GM06990 (cell line): ENCODE results near the gene DPP10.

Source experiments
- DNase-seq: peaks from one replicate; pipeline ENCODE4 v3.0.0-alpha.2; 2011; ENCODE audit not compliant: insufficient read length; ENCODE audit errors: extremely low read depth
- H3K27me3 ChIP-seq: replicated peaks from 2 replicates; pipeline ENCODE4 v1.6.0; 2011; ENCODE audit warnings: low read length; ENCODE audit not compliant: control insufficient read depth, insufficient read depth
- H3K36me3 ChIP-seq: 2 replicates; pipeline ENCODE4 v1.5.1; 2011; ENCODE audit warnings: low read length; ENCODE audit not compliant: control insufficient read depth, insufficient read depth
- H3K4me3 ChIP-seq: replicated peaks from 2 replicates; pipeline ENCODE4 v1.5.1; 2011; ENCODE audit warnings: low read depth, mild to moderate bottlenecking, control low read depth, low read length
- TF ChIP-seq, protein P1 (sequence below): IDR thresholded peaks from 2 replicates; pipeline ENCODE4 v1.5.1; 2011; ENCODE audit warnings: low read length, control low read depth, mild to moderate bottlenecking, inconsistent platforms; ENCODE audit not compliant: insufficient read depth, poor library complexity, severe bottlenecking

DPP10 gene

DNA sequence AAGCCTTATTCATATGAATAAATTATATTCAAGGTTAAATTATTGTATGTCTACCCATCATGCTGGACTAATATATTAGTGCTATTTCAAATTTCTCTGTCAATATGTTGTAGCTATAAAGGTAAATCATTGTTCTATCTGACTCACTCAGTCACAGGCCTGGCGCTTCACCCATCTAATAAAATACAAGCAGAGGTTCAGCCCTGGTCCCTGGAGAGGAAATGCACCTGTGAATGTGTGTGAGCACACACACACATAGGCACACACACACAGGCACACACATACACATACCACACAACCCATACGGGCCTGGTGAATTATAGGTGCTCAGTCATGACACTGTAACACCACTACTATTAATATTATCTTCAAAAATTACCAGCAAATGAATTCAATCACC, 1396.1 kb downstream of the DPP10 start:
- TF ChIP-seq, protein P1, sequence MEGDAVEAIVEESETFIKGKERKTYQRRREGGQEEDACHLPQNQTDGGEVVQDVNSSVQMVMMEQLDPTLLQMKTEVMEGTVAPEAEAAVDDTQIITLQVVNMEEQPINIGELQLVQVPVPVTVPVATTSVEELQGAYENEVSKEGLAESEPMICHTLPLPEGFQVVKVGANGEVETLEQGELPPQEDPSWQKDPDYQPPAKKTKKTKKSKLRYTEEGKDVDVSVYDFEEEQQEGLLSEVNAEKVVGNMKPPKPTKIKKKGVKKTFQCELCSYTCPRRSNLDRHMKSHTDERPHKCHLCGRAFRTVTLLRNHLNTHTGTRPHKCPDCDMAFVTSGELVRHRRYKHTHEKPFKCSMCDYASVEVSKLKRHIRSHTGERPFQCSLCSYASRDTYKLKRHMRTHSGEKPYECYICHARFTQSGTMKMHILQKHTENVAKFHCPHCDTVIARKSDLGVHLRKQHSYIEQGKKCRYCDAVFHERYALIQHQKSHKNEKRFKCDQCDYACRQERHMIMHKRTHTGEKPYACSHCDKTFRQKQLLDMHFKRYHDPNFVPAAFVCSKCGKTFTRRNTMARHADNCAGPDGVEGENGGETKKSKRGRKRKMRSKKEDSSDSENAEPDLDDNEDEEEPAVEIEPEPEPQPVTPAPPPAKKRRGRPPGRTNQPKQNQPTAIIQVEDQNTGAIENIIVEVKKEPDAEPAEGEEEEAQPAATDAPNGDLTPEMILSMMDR: no peak
- H3K36me3 ChIP-seq: no peaks in the 10 kb centered on the region
- no peak for DNase-seq
- no peak overlapping the region for H3K4me3 ChIP-seq
- no peaks in the 10 kb centered on the region for H3K27me3 ChIP-seq

DNA sequence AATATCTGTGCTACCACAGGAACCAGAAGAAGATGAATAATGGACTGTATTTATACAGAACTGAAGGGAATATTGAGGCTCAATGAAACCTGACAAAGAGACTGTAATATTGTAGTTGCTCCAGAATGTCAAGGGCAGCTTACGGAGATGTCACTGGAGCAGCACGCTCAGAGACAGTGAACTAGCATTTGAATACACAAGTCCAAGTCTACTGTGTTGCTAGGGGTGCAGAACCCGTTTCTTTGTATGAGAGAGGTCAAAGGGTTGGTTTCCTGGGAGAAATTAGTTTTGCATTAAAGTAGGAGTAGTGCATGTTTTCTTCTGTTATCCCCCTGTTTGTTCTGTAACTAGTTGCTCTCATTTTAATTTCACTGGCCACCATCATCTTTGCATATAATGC, 1399.9 kb downstream of the DPP10 start:
- no peaks in the 10 kb centered on the region for H3K36me3 ChIP-seq
- H3K4me3 ChIP-seq: no peak overlapping the region
- TF ChIP-seq, protein P1: no peak
- H3K27me3 ChIP-seq: no peaks in the 10 kb centered on the region
- DNase-seq: no peak

DNA sequence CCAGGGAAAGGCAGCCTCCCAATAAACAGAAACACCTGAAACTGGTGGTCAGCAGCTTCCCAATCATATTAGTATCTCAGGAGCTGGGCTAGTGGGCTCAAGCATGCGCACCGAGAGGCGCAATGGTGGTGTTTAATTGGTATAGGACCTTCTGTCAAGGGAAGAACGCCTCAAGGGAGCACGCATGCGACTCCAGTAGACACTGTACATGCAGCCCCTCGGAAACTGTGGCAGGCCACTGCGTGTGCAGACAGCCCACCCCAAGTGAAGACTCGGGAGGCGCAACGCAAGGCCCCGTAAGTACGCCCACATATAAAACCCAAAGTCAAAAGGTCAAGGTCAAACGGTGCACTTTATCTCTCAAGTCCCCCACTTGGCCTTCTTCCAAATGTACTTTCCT, 1405.8 kb downstream of the DPP10 start:
- TF ChIP-seq, protein P1: no peak
- H3K36me3 ChIP-seq: no peaks in the 10 kb centered on the region
- DNase-seq: no peak
- no peaks in the 10 kb centered on the region for H3K27me3 ChIP-seq
- H3K4me3 ChIP-seq: no peak overlapping the region

DNA sequence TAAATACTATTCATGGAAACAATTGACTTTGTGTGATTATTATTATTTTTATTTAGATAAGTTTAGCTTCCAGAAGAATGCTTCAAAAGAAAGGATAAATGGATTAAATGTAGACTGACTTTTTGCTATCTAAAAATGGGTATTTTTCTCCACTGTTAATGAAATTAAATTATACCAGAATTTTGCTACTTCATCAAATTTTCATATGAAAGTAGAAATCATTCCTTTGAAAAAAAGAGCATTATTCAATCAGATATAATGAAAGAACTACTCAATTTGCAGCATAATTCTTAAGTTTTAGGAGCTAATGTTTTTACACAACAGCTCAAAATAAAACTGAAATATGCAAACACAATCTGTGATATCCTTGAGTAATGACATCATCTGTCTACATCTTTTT, 1424.6 kb downstream of the DPP10 start:
- Histone ChIP-seq H3K36me3 (no peaks in the 10 kb centered on the region), H3K27me3 (no peaks in the 10 kb centered on the region), H3K4me3 (no peak overlapping the region)
- DNase-seq: no peak
- TF ChIP-seq, protein P1: no peak

DNA sequence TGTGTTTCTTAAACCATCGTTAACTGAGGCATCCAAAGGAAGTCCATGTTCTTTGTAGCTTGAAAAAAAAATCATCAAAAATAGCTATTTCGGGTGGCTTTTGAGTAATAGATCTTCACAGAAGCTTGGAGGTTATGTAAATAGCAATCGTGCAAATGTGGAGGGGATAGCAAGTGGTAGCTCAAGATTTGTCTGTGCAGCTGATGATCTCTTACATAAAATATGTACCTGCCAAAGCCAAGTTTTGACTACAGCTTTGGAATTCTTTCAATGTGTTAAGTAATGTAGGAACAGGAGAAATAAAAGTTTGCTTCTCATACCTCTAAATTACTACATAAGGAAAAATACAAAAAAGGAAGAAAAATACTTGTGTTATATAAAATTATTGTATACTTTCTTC, 1432.0 kb downstream of the DPP10 start:
- no peaks in the 10 kb centered on the region for H3K36me3 ChIP-seq
- no peak for DNase-seq
- TF ChIP-seq, protein P1: no peak
- no peak overlapping the region for H3K4me3 ChIP-seq
- H3K27me3 ChIP-seq: no peaks in the 10 kb centered on the region

DNA sequence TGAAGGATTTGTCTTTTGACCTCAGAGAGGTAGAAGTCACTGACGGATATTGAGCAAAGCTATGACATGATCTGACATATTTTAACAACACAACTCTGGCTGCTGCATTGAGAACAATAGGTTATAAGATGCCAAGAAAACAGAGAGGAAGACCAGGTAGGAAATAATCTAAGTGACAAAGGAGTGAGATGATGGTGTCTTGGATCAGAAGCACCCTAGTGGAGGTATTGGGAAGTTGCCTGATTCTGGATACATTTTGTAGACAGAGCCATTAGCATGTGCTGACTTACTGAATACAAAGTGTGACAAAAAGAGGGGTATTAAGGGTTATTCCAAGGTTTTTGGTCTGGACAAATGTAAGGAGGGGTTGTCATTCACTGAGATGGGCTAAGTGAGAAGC, 1438.1 kb downstream of the DPP10 start:
- TF ChIP-seq, protein P1: no peak
- no peak overlapping the region for H3K4me3 ChIP-seq
- no peak for DNase-seq
- no peaks in the 10 kb centered on the region for H3K36me3 ChIP-seq
- H3K27me3 ChIP-seq: no peaks in the 10 kb centered on the region
